Skeletal muscle satellite cell (primary cell): ENCODE measurements around the gene CACNA2D3.

Experiments used
- H3K27me3 ChIP-seq: 2 replicates; pipeline ENCODE4 v1.7.0; 2013; ENCODE audit warnings: low read length; ENCODE audit not compliant: control insufficient read depth, insufficient read depth
- H3K36me3 ChIP-seq: 2 replicates; pipeline ENCODE4 v1.7.0; 2013; ENCODE audit warnings: mild to moderate bottlenecking, control low read depth, low read length; ENCODE audit not compliant: insufficient read depth
- H3K4me1 ChIP-seq: 2 replicates; pipeline ENCODE4 v1.7.0; 2013; ENCODE audit warnings: low read length; ENCODE audit not compliant: control insufficient read depth, insufficient read depth
- H3K4me2 ChIP-seq: 2 replicates; pipeline ENCODE4 v1.7.0; 2013; ENCODE audit warnings: mild to moderate bottlenecking, low read length
- H3K4me3 ChIP-seq: 2 replicates; pipeline ENCODE4 v1.7.0; 2013; ENCODE audit warnings: low read length
- H3K9ac ChIP-seq: 2 replicates; pipeline ENCODE4 v1.7.0; 2013; ENCODE audit warnings: mild to moderate bottlenecking, low read depth, low read length, moderate library complexity
- H3K9me3 ChIP-seq: replicated peaks from 2 replicates; pipeline ENCODE4 v1.7.0; 2013; ENCODE audit warnings: mild to moderate bottlenecking, control low read depth, low read length

CACNA2D3 gene

GRCh38 chr3:54853573-54854404, 731.4 kb downstream of the CACNA2D3 start:
- H3K27me3 ChIP-seq: peaks cover 8% of the 10 kb centered on the region
- peaks cover 11% of the 10 kb centered on the region for H3K4me1 ChIP-seq
- H3K9ac ChIP-seq: peak overlapping the region; percentile 59
- H3K4me3 ChIP-seq: no peak overlapping the region
- H3K4me2 ChIP-seq: peak overlapping the region; percentile 56
- H3K36me3 ChIP-seq: no peaks in the 10 kb centered on the region
- H3K9me3 ChIP-seq: no peaks in the 10 kb centered on the region

- Histone ChIP-seq H3K9me3 (no peaks in the 10 kb centered on the region), H3K4me1 (peaks cover 15% of the 10 kb centered on the region), H3K9ac (no peak overlapping the region), H3K4me2 (no peak overlapping the region), H3K4me3 (no peak overlapping the region), H3K27me3 (no peaks in the 10 kb centered on the region), H3K36me3 (no peaks in the 10 kb centered on the region)
These were observed 733.9 kb downstream of the CACNA2D3 start for GRCh38 chr3:54856271-54856670.

GRCh38 chr3:54857343-54857742, 735.0 kb downstream of the CACNA2D3 start:
- Histone ChIP-seq H3K4me2 (no peak overlapping the region), H3K27me3 (no peaks in the 10 kb centered on the region), H3K9me3 (no peaks in the 10 kb centered on the region), H3K4me1 (peaks cover 15% of the 10 kb centered on the region), H3K36me3 (no peaks in the 10 kb centered on the region), H3K9ac (no peak overlapping the region), H3K4me3 (no peak overlapping the region)

- Histone ChIP-seq H3K27me3 (no peaks in the 10 kb centered on the region), H3K4me1 (peaks cover 20% of the 10 kb centered on the region), H3K9ac (no peak overlapping the region), H3K4me3 (no peak overlapping the region), H3K36me3 (no peaks in the 10 kb centered on the region), H3K9me3 (no peaks in the 10 kb centered on the region), H3K4me2 (no peak overlapping the region)
These were observed 735.9 kb downstream of the CACNA2D3 start for GRCh38 chr3:54858093-54858785.

GRCh38 chr3:54859184-54859583, 736.8 kb downstream of the CACNA2D3 start:
- Histone ChIP-seq H3K9me3 (no peaks in the 10 kb centered on the region), H3K27me3 (no peaks in the 10 kb centered on the region), H3K36me3 (no peaks in the 10 kb centered on the region), H3K4me3 (no peak overlapping the region), H3K9ac (no peak overlapping the region), H3K4me1 (peaks cover 25% of the 10 kb centered on the region), H3K4me2 (no peak overlapping the region)

- peaks cover 24% of the 10 kb centered on the region for H3K4me1 ChIP-seq
- H3K36me3 ChIP-seq: no peaks in the 10 kb centered on the region
- no peak overlapping the region for H3K4me2 ChIP-seq
- no peaks in the 10 kb centered on the region for H3K27me3 ChIP-seq
- H3K9me3 ChIP-seq: no peaks in the 10 kb centered on the region
- no peak overlapping the region for H3K9ac ChIP-seq
- no peak overlapping the region for H3K4me3 ChIP-seq
These were observed 739.1 kb downstream of the CACNA2D3 start for GRCh38 chr3:54861248-54862067.

GRCh38 chr3:54862526-54862925, 740.2 kb downstream of the CACNA2D3 start:
- Histone ChIP-seq H3K9me3 (no peaks in the 10 kb centered on the region), H3K36me3 (no peaks in the 10 kb centered on the region), H3K27me3 (no peaks in the 10 kb centered on the region), H3K4me2 (no peak overlapping the region), H3K9ac (no peak overlapping the region), H3K4me1 (peaks cover 19% of the 10 kb centered on the region), H3K4me3 (no peak overlapping the region)

- Histone ChIP-seq H3K4me2 (peak overlapping the region; percentile 26), H3K27me3 (no peaks in the 10 kb centered on the region), H3K4me1 (peaks cover 17% of the 10 kb centered on the region), H3K9me3 (no peaks in the 10 kb centered on the region), H3K36me3 (no peaks in the 10 kb centered on the region), H3K9ac (no peak overlapping the region), H3K4me3 (no peak overlapping the region)
These were observed 741.0 kb downstream of the CACNA2D3 start for GRCh38 chr3:54863366-54863765.

- Histone ChIP-seq H3K4me1 (peaks cover 17% of the 10 kb centered on the region), H3K9ac (no peak overlapping the region), H3K4me3 (no peak overlapping the region), H3K4me2 (no peak overlapping the region), H3K36me3 (no peaks in the 10 kb centered on the region), H3K9me3 (no peaks in the 10 kb centered on the region), H3K27me3 (no peaks in the 10 kb centered on the region)
These were observed 741.4 kb downstream of the CACNA2D3 start for GRCh38 chr3:54863786-54864185.

GRCh38 chr3:54865316-54865715, 743.0 kb downstream of the CACNA2D3 start:
- Histone ChIP-seq H3K9me3 (no peaks in the 10 kb centered on the region), H3K36me3 (no peaks in the 10 kb centered on the region), H3K27me3 (no peaks in the 10 kb centered on the region), H3K4me3 (no peak overlapping the region), H3K9ac (no peak overlapping the region), H3K4me2 (no peak overlapping the region), H3K4me1 (peaks cover 13% of the 10 kb centered on the region)

- H3K4me2 ChIP-seq: no peak overlapping the region
These were observed 743.9 kb downstream of the CACNA2D3 start for GRCh38 chr3:54866251-54866650.

More at GRCh38 chr3:54866251-54866650, 743.9 kb downstream of the CACNA2D3 start:
- H3K4me3 ChIP-seq: no peak overlapping the region
- no peak overlapping the region for H3K9ac ChIP-seq
- no peaks in the 10 kb centered on the region for H3K27me3 ChIP-seq
- peaks cover 20% of the 10 kb centered on the region for H3K4me1 ChIP-seq
- no peaks in the 10 kb centered on the region for H3K36me3 ChIP-seq
- no peaks in the 10 kb centered on the region for H3K9me3 ChIP-seq
